22Rv1 (cell line): ENCODE measurements around the gene PTPRC.

Source experiments
- CTCF ChIP-seq: fragments of 450-650 bp; IDR thresholded peaks from 2 replicates; pipeline ENCODE4 v1.5.1; 2017; ENCODE audit warnings: mild to moderate bottlenecking
- ZFX ChIP-seq: fragments of 450-650 bp; IDR thresholded peaks from 2 replicates; pipeline ENCODE4 v1.6.1; 2017; ENCODE audit warnings: antibody characterized with exemption, borderline replicate concordance

GRCh38 chr1:198599749-198600148 is 39.1 kb upstream of the PTPRC start:
- TF ChIP-seq CTCF (no peak), ZFX (no peak)
